NOMO-1 treated with DMSO at 0.1 percent for 48 hours (cell line): ENCODE data around the gene EXOC6B.
"Not testable (repeated sequence)": the region's sequence is repeated elsewhere in the genome, so short reads cannot be mapped to it uniquely, and the experiment has no call there.

ENCODE experiments used
- DNase-seq: peaks from one replicate; lab custom pipeline; 2025; ENCODE audit not compliant: unreplicated experiment; lab: John Stamatoyannopoulos, UW

The EXOC6B gene

DNA sequence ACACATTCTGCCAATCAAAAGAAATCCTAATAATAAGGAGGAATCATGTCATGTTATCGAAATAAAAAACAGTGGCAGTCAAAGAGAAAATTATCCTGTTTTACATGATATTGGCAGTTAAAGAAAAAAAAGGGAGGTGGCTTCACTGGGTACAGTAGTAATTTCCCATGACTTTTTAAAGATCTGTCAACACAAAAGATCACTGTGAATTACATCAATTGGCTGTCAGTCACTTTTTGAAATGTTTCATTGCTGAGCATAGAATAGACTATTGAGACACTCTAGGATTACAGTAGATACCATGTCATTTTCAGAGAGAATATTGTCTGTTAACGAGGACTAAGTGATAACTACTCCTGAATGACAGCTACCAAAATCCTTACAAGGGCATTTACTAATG is 342.5 kb downstream of the EXOC6B start:
- no peak for DNase-seq

DNA sequence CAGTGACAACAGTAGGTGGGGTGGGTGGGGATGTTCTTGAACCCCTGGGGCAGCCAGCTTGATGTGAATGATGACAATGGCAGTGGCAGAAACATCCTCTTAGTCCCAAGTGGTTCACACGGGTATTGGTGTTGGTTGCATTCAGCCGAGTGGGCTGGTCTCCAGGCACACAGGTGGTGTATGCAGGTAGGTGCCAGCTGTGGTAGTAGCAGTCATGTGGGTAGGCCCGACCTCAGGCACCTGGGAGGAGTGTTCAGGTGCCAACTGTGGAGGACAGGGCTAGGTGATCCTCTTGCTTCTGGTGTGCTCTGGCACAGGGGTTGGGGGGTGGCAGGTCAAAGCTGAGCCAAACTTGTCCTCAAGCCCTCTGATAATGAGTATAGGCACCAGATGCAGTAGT is 350.6 kb downstream of the EXOC6B start:
- no peak for DNase-seq

DNA sequence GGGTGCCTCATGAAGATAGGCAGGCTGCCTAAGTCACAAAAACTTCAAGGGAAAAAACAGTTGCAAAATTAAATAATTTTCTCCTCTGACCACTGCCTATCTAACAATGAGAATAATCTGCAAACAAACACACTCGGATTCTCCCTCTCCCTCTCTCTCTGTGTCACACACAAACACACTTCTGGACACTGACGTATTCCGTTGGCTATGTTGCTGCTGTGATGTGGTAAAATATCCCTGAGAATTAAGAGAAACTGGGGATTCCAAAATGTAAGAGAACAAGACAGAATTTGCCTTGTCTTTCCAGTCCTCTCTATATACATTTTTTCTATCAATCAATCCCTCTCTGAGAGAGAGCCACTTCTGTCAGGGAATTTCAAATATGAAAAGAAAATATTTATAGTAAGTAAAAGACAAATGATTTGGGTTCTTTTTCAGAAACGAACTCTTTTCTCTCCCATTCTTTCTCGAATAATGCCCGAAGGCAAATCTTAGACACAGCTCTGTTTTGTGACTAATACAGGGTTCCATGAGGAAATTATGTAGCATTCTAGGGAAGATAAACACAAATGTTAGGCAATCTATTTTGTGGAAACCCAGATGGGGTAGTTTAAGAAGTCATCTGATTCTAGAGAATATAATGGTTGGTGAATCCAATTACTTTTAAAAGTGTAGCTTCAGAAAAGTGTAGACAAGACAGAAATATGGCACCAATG is 367.9 kb downstream of the EXOC6B start:
- no peak for DNase-seq

DNA sequence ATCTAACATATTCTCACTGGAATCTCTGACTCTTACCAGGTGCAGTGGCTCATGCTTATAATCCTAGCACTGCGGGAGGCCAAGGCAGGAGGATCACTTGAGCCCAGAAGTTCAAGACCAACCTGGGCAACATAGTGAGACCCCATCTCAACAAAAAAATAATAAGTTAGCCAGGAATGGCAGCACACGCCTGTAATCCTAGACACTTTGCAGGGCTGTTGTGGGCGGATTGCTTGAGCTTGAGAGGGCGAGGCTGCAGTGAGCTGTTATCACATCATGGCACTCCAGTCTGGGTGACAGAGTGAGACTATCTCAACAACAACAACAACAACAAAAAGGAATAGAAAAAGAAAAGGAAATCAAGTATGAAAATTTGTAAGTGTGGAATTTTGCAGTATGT is 371.6 kb downstream of the EXOC6B start:
- no peak for DNase-seq

DNA sequence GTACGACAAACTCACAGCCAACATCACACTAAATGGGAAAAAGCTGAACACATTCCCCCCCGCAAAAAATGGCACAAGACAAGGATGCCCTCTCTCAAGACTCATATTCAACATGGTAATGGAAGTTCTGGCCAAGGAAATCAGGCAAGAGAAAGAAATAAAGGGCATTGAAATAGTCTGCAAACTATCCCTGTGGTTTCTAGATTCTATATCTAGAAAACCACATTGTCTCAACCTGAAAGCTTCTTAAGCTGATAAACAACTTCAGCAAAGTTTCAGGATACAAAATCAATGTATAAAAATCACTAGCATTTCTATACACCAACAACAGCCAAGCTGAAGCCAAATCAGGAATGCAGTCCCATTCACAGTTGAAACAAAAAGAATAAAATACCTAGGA is 383.6 kb downstream of the EXOC6B start:
- no peak for DNase-seq

DNA sequence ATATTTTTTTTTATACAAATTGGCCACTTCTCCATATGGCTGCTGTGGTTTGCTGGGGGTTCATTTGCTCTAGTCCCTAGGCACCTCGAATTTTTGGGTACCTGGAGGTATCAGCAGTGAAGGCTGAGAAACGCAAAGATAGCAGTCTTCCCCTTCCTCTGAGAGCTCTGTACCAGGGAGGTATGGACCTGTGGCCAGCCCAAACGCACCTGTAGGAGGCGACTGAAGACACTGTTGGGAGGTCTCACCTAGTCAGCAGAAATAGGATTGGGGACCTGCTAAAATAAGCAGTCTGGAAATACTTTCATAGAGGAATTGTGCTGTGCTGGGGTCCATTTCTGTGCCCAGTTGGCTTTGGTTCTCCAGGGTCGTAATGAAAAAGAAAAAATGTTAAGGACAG is 385.9 kb downstream of the EXOC6B start:
- DNase-seq: no peak

DNA sequence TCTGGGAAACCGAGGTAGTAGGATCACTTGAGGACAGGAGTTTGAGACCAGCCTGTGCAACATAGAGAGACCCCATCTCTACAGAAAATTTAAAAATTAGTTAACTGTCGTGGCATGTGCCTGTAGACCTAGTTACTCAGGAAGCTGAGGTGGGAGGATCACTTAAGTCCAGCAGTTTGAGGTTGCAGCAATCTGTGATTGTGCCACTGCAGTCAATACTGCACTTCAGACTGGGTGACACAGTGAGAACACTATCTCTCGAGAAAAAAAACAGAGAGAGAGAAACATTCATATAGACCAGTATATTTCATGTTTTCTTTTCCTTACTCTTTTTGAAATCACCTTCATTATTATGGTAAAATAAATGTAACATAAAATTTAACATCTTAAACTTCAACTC is 387.5 kb downstream of the EXOC6B start:
- DNase-seq: no peak

DNA sequence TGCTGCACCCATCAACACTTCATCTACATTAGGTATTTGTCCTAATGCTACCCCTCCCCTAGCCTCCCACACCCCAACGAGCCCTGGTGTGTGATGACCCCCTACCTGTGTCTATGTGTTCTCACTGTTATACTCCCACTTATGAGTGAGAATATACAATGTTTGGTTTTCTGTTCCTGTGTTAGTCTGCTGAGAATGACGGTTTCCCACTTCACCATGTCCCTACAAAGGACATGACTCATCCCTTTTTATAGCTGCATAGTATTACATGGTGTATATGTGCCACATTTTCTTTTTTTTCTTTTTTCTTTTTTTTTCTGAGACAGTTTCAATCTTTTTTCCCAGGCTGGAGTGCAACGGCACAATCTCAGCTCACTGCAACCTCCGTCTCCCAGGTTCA is 394.1 kb downstream of the EXOC6B start:
- no peak for DNase-seq

DNA sequence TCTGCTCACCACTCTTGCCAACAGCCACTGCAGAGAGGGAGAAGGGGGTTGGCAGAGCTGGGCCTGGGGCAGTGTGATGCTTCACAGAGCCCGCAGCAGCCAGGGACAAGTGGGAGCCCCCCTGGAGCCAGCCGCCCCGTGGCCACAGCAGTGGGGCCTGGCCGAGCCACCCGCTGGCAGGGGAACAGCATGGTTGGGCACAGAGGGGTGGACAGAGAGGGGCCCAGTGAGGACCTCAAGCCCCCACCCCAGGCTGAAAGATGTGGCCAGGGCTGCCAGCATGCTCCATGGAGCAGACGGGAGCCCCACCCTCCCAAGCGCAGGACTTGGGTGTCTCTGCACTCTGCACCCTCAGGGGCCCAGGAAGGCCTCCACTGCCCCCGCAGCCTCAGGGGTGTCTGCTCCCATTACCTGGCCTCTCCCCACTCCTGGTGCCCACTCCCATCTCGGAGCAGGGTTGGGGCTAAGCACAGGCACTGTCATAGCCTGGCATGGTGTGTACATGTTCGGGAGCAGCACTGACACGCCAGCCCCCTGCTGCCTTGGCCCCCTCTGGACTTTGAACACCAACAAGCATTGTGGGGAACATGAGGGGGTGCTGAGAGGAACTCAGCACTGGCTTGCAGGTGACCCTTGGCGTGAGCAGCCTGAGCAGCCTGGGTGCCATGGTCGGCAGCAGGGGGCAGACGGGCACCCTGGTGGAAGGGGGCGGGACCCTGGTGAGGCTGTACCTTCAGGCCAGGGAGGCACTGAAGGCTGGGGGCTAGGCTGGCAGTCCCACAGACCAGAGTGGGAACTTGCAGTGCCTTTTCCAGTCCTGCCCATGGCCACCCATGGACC is 398.6 kb downstream of the EXOC6B start:
- no peak for DNase-seq

DNA sequence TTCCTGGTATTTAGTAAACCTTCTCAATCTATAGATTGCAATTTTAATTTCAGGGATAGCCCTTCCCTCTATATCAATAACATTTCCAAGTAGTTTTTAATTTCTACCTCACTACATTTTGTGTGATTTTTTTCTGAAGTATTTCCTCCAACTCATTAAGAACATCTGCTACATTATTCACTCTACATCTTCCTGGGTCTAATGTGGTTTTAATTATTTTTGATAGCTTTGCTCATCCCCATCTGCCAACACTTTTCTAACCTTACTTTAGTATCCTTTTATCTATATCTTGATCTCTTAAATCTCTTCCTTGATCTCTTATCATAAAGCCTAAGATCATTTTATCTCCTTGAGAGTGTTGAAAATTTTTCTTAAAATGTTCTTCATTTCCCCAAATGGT is 399.8 kb downstream of the EXOC6B start:
- no peak for DNase-seq

DNA sequence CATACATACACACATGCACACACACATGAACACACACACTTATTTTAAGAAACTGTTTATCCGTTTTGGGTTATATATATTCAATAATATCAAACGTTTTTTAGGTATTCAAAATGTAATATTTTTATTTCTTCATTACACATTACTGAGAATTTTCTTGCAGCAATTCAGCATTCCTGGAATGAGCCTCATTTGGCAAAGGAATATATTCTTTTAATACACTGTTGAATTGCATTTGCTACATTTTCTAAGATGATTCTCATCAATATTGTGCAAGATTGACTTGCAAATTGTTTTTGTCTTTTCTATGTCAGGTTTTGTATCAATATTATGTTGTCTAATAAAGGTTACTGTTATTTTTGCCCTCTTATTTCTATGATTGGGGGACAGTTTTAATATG is 402.1 kb downstream of the EXOC6B start:
- no peak for DNase-seq

DNA sequence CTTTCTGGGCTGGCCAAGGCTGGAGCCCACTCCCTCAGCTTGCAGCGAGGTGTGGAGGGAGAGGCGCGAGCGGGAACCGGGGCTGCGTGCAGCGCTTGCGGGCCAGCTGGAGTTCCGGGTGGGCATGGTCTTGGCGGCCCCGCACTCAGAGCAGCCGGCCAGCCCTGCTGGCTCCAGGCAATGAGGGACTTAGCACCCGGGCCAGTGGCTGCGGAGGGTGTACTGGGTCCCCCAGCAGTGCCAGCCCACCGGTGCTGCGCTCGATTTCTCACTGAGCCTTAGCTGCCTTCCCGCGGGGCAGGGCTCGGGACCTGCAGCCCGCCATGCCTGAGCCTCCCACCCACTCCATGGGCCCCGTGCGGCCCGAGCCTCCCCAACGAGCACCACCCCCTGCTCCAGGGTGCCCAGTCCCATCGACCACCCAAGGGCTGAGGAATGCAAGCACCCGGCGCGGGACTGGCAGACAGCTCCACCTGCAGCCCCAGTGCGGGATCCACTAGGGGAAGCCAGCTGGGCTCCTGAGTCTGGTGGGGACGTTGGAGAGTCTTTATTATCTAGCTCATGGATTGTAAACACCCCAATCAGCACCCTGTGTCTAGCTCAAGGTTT is 404.0 kb downstream of the EXOC6B start:
- not testable (repeated sequence) for DNase-seq

DNA sequence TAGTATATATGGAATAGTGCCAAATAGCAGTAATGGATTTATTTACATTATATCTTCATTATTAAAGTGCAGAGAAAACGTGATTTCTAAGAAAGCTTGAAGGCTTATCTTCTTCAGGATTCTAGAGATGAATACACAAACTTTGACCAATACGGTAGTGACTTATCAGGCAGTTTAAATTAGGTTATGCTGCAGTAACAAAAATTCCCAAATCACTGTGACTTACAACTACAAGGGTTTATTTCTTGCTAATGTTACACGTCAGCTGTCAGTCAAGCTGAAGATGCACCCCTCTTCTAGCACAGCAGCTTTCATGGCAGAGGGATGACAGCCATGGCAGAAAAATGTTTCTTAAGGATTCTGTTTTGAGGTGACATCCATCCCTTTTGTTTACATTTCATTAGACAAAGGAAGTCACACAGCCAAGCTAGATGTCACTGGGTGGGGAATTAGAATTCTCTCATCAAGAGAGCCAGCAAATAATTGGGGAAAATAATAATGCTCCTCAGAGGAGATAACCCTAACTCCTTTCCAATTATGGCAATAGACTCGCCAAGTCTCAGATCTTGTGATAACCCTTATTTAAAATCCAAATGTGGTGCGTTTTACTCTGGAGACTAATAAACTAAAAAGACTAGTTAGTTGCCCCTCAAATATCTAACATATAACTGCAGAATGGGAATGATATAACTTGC is 409.9 kb downstream of the EXOC6B start:
- no peak for DNase-seq

DNA sequence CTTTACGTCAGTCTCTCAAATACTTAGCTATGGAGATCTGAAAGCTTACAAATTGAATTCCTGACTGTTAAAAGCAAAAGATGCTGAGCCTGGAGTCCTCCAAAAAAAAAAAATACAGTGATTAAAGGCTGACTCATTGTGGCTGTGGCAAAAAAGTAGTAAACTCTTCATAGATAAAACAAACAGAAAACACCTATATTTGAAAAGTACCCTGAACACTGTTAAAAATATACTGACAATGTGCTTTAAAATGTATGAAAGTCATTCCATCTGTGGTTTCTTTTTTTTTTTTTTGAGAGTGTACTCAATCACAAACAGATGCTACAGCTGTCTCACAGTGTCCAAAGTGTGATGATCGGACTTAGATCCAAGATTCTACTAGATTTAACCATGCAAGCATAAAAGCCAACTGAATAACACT is 410.6 kb downstream of the EXOC6B start:
- no peak for DNase-seq

DNA sequence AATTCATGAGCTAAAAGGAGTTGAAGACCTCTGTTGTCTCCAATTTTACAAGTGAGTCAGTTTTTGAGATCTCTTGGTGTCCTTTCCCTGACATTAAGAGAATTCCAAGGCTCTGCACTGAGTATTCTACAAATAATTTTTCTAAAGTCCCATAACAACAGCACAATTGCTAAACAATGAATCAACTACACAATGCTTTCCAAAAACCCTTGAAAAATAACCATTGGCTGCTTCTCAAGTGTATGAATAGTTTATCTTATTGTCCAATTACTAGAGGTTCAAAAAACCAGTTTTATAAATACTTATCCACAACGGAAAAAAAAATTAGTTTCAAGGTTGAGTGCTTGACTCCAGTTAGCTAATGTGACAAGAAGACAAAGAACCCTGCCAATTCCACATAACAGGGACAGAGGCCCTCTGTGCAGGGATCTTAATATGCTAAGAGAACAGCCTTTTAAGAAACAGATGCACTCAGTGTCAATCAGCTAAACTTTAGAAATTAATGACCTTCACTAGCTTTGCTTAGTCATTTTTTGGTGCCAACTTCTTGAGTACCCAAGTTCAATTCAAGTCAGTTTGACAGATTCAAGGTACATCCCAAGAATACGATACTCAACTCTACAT is 411.6 kb downstream of the EXOC6B start:
- no peak for DNase-seq

DNA sequence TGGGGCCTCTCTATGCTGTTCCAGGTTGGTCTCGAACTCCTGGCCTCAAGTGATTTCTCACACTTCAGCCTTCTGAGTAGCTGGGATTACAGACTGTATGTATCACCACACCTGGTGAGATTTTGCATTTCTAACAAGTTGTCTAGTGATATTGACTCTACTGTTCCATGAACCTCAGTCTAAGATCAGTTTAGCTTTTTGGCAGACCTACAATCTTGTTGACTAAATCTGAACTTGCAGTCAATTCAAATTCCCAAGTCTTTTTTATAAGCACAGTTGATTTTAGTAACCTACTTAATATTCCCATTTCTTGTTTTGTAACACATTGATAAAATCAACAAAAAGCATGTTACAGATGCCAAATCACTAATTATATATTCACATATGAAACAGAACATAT is 412.1 kb downstream of the EXOC6B start:
- no peak for DNase-seq

DNA sequence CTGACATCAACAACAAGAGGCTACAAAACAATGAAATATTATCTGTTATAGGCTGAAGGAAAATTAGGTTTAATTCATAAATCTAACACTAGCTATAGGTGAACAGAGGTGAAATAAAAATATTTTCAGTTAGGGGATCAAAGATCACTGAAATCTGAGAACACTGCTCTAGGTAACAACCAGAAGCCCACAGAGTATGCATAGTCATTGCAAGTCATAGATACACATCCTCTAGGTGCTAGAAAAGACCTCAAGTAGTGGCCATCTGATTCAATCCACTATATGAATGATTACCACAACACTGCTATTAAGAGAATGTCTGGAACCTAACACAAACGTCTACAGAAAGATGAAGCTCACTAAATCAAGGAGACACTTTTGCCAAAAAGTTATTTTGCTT is 413.6 kb downstream of the EXOC6B start:
- no peak for DNase-seq

DNA sequence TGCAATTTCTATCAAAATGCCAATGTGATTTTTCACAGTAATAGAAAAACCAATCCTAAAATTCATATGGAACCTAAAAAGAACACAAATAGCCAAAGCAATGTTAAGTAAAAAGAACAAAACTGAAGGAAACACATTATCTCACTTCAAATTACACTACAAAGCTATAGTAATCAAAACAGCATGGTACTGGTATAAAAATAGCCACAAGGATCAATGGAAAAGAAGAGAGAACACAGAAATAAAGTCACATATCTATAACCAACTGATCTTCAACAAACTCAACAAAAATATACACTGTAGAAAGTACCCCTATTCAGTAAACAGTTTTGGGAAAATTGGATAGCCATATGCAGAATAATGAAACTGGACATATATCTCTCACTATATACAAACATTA is 426.0 kb downstream of the EXOC6B start:
- no peak for DNase-seq

DNA sequence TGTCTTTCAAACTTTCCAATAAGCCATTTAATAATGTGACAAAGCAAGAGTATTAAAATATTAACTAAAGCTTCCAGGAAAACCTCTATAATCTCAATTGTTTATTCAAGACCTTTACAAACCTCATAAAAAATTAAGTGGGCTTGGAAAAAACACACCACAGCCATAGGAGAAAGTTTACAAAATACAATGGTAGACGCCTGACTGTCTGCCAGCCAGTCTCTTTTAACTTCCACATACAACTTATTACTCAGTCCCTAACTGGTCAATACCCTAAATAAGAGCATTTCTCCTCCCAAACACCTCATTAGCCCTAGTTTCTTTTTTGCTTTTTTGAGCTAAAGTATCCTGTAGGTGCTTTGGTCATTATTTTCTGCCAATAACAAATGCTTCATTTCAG is 430.7 kb downstream of the EXOC6B start:
- DNase-seq: no peak

DNA sequence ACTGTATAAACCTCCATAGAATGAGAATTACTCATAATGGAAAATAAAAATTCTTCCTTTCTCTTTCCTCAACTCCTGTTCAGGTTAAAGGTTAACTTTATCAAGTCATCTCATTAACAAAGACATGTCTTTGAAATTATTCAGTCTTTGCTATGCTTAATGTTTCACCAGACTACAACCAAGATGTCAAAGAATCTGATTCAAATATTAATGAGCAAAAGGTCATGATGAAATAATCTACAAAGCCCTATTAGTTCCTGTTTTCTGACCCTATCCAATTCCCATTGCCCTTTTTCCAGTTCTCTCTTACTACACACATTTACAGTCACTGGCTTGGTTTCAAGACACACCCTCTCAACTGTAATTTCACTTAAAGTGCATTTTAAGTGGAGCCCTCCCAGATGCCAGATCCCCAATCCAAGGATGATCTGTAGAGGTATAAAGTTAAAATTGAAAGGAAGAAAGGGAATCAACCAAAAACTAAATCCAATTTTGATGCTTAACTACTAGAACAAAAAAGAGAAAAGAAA is 431.2 kb downstream of the EXOC6B start:
- no peak for DNase-seq

DNA sequence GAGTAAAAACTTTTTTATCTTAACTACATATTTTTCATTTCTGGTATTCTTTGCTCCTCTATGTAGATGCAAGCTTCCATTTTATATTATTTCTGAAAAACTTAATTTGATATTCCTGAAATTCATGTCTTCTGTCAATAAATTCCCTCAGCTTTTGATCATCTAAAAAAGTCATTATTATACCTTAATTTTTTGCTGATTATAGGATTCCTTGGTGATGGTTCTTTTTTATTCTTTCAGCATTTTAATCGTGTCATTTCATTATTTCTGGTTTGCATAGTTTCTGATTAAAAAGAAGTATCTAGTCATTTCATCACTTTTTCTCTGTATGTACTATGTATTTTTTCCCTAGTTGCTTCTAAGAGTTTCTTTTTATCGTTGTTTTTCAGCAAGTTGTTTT is 436.4 kb downstream of the EXOC6B start:
- no peak for DNase-seq
